WTC11 (cell line): ENCODE measurements around the gene ZBP1. TPM values are rescaled to one million over a fixed set of nuclear protein-coding genes. Genes with fewer than 3 reads are reported as not detected.

Source experiments
- ATAC-seq: fragments of 200-7000 bp; cut with Tn5 transposase; 2 replicates; pipeline ENCODE4 v1.10.0; 2021; ENCODE audit warnings: mild to moderate bottlenecking, moderate library complexity
- CTCF ChIA-PET: fragments of 300-600 bp; sonication (Branson Sonifier 250); formaldehyde crosslinking; loops from one replicate; lab custom pipeline; 2021; ENCODE audit warnings: antibody characterized with exemption; lab: Charles Lee
- POLR2A ChIA-PET: fragments of 350-600 bp; sonication (Branson Sonifier 250); formaldehyde crosslinking; loops from one replicate; lab custom pipeline; 2021; ENCODE audit warnings: antibody characterized with exemption; lab: Charles Lee
- DNase-seq: peaks from one replicate; pipeline ENCODE4 v3.0.0; 2021; ENCODE audit warnings: low spot score
- H3K27ac Mint-ChIP-seq: 2 replicates; pipeline ENCODE4 v1.8.0; 2021; ENCODE audit warnings: mixed read lengths
- H3K27me3 Mint-ChIP-seq: 2 replicates; pipeline ENCODE4 v1.8.0; 2021; ENCODE audit warnings: low read depth, mild to moderate bottlenecking, moderate library complexity, mixed read lengths
- H3K36me3 Mint-ChIP-seq: 2 replicates; pipeline ENCODE4 v1.8.0; 2021; ENCODE audit warnings: mixed read lengths
- H3K4me1 Mint-ChIP-seq: 2 replicates; pipeline ENCODE4 v1.8.0; 2022; ENCODE audit warnings: mixed read lengths
- H3K4me3 Mint-ChIP-seq: 2 replicates; pipeline ENCODE4 v1.8.0; 2021; ENCODE audit warnings: mild to moderate bottlenecking, moderate library complexity, mixed read lengths
- H3K9me3 Mint-ChIP-seq: 2 replicates; pipeline ENCODE4 v1.8.0; 2021; ENCODE audit warnings: mixed read lengths
- CDX4 ChIP-seq: fragments of 250-450 bp; sonication (Bioruptor Pico); IDR thresholded peaks from 2 replicates; pipeline ENCODE4 v1.9.0; 2021; ENCODE audit warnings: moderate library complexity, mild to moderate bottlenecking, inconsistent platforms, borderline replicate concordance
- GRHL2 ChIP-seq: fragments of 250-450 bp; sonication (Bioruptor Pico); IDR thresholded peaks from 2 replicates; pipeline ENCODE4 v1.8.0; 2022; ENCODE audit warnings: mild to moderate bottlenecking, moderate library complexity; ENCODE audit not compliant: insufficient replicate concordance, severe bottlenecking
- IRF2 ChIP-seq: sonication (generic); formaldehyde crosslinking; IDR thresholded peaks from 2 replicates; pipeline ENCODE4 v1.8.0; 2022; ENCODE audit warnings: low read depth, missing genetic modification reagents, borderline replicate concordance
- JUN ChIP-seq: sonication (generic); formaldehyde crosslinking; IDR thresholded peaks from 2 replicates; pipeline ENCODE4 v1.8.0; 2023; ENCODE audit warnings: mild to moderate bottlenecking, missing genetic modification reagents
- NR1H2 ChIP-seq: sonication (generic); formaldehyde crosslinking; IDR thresholded peaks from 2 replicates; pipeline ENCODE4 v1.9.0; 2021; ENCODE audit warnings: mild to moderate bottlenecking, moderate library complexity, missing genetic modification reagents
- NR2C2 ChIP-seq: sonication (generic); formaldehyde crosslinking; IDR thresholded peaks from 2 replicates; pipeline ENCODE4 v1.8.0; 2022; ENCODE audit warnings: mild to moderate bottlenecking, missing genetic modification reagents
- OVOL2 ChIP-seq: fragments of 250-450 bp; sonication (Bioruptor Pico); IDR thresholded peaks from 2 replicates; pipeline ENCODE4 v1.9.0; 2021; ENCODE audit warnings: mild to moderate bottlenecking, borderline replicate concordance
- RELA ChIP-seq: sonication (generic); formaldehyde crosslinking; IDR thresholded peaks from 2 replicates; pipeline ENCODE4 v1.8.1; 2022; ENCODE audit warnings: missing genetic modification reagents, mild to moderate bottlenecking, borderline replicate concordance
- SMAD4 ChIP-seq: sonication (generic); formaldehyde crosslinking; IDR thresholded peaks from 2 replicates; pipeline ENCODE4 v1.8.0; 2022; ENCODE audit warnings: mild to moderate bottlenecking, missing genetic modification reagents
- TEAD1 ChIP-seq: sonication (generic); formaldehyde crosslinking; IDR thresholded peaks from 2 replicates; pipeline ENCODE4 v1.8.0; 2022; ENCODE audit warnings: mild to moderate bottlenecking, missing genetic modification reagents
- USF1 ChIP-seq: sonication (generic); formaldehyde crosslinking; IDR thresholded peaks from 2 replicates; pipeline ENCODE4 v1.8.0; 2022; ENCODE audit warnings: mild to moderate bottlenecking, missing genetic modification reagents
- ZNF219 ChIP-seq: sonication (generic); formaldehyde crosslinking; IDR thresholded peaks from 2 replicates; pipeline ENCODE4 v1.8.0; 2023; ENCODE audit warnings: missing genetic modification reagents, mild to moderate bottlenecking, borderline replicate concordance
- ZNF263 ChIP-seq: sonication (generic); formaldehyde crosslinking; IDR thresholded peaks from 2 replicates; pipeline ENCODE4 v1.8.1; 2022; ENCODE audit warnings: low read depth, mild to moderate bottlenecking, moderate library complexity, missing genetic modification reagents
- ZNF396 ChIP-seq: fragments of 250-450 bp; sonication (Bioruptor Pico); IDR thresholded peaks from 2 replicates; pipeline ENCODE4 v1.8.0; 2021; ENCODE audit warnings: mild to moderate bottlenecking, moderate library complexity, borderline replicate concordance
- total RNA-seq: library from RNA; stranded (reverse); gene quantifications from 3 replicates; pipeline ENCODE4 v1.2.3, GENCODE V29; 2021
- TF ChIP-seq, protein P1 (sequence below): fragments of 200-600 bp; IDR thresholded peaks from 2 replicates; pipeline ENCODE4 v1.8.0; 2022; ENCODE audit warnings: antibody characterized with exemption
- TF ChIP-seq, protein P2 (sequence below): sonication (generic); formaldehyde crosslinking; IDR thresholded peaks from 2 replicates; pipeline ENCODE4 v1.8.1; 2022; ENCODE audit warnings: missing genetic modification reagents, borderline replicate concordance

The ZBP1 gene
- total RNA-seq, 1 experiment from 2014 or later: not detected

DNA sequence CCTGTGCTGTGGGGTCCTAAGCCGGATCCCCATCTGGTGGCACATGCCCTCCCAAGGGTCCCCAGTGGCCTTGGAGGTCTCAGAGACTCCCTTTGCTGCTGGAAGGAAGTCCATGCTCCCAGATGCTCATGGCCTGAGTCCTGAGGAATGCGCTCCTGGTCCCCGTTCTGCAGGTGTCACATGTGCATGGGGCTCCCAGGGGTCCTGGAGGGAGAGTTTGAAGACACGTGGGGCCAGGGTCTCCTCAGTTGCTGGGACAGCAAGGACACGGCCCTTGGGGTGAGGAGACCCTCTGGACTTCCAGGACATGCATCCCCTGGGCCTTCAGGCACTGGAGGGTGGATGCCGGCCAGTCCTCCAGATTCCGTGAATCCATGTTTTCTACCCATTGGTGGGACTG is 11.7 kb downstream of the ZBP1 start:
- Mint-ChIP-seq H3K27me3 (no peaks in the 10 kb centered on the region), H3K4me1 (peaks cover 7% of the 10 kb centered on the region; the same call in 1 of the 2 replicates), H3K36me3 (no peaks in the 10 kb centered on the region), H3K9me3 (no peaks in the 10 kb centered on the region), H3K27ac (no peak overlapping the region), H3K4me3 (no peak overlapping the region)
- ATAC-seq (no peak), DNase-seq (peak; percentile 8)
- ChIA-PET POLR2A (no interaction called here), CTCF (interaction anchor here (1.6 to 5.8 kb wide), 2 partner anchors 10 to 13 kb away, joined by 7 to 37 read pairs; partner anchors contain the start of gene ZBP1)
- no peak for TF ChIP-seq GRHL2 (CRISPR knock-in tag)
- no peak for TF ChIP-seq NR1H2 (CRISPR knock-in tag)
- no peak for TF ChIP-seq NR2C2 (CRISPR knock-in tag)
- TF ChIP-seq, protein P1, sequence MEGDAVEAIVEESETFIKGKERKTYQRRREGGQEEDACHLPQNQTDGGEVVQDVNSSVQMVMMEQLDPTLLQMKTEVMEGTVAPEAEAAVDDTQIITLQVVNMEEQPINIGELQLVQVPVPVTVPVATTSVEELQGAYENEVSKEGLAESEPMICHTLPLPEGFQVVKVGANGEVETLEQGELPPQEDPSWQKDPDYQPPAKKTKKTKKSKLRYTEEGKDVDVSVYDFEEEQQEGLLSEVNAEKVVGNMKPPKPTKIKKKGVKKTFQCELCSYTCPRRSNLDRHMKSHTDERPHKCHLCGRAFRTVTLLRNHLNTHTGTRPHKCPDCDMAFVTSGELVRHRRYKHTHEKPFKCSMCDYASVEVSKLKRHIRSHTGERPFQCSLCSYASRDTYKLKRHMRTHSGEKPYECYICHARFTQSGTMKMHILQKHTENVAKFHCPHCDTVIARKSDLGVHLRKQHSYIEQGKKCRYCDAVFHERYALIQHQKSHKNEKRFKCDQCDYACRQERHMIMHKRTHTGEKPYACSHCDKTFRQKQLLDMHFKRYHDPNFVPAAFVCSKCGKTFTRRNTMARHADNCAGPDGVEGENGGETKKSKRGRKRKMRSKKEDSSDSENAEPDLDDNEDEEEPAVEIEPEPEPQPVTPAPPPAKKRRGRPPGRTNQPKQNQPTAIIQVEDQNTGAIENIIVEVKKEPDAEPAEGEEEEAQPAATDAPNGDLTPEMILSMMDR: no peak
- no peak for TF ChIP-seq CDX4 (CRISPR knock-in tag)
- no peak for TF ChIP-seq ZNF396 (CRISPR knock-in tag)
- TF ChIP-seq OVOL2: no peak
- no peak for TF ChIP-seq SMAD4
- TF ChIP-seq JUN (CRISPR knock-in tag): no peak
- TF ChIP-seq IRF2: no peak

DNA sequence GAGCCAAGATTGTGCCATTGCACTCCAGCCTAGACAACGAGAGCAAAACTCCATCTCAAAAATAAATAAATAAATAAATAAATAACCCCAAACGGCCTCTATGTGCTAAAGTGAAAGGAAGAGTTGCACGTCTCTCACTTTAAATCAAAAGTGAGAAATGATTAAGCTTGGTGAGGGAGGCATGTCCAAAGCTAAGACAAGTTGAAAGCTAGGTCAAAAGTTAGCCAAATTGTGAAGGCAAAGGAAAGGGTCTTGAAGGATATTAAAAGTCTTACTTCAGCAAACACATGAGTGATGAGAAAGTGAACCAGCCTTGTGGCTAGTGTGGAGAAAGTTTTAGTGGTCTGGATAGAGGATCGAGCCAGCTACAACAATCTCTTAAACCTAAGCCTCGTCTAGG is 14.3 kb downstream of the ZBP1 start:
- no peak for TF ChIP-seq NR1H2 (CRISPR knock-in tag)
- no peak for TF ChIP-seq ZNF219 (CRISPR knock-in tag)
- TF ChIP-seq CDX4 (CRISPR knock-in tag): no peak
- TF ChIP-seq USF1 (CRISPR knock-in tag): no peak
- TF ChIP-seq, protein P2, sequence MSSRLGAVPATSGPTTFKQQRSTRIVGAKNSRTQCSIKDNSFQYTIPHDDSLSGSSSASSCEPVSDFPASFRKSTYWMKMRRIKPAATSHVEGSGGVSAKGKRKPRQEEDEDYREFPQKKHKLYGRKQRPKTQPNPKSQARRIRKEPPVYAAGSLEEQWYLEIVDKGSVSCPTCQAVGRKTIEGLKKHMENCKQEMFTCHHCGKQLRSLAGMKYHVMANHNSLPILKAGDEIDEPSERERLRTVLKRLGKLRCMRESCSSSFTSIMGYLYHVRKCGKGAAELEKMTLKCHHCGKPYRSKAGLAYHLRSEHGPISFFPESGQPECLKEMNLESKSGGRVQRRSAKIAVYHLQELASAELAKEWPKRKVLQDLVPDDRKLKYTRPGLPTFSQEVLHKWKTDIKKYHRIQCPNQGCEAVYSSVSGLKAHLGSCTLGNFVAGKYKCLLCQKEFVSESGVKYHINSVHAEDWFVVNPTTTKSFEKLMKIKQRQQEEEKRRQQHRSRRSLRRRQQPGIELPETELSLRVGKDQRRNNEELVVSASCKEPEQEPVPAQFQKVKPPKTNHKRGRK: no peak
- POLR2A ChIA-PET: no interaction called here
- CTCF ChIA-PET: interaction anchor here (0.6 kb wide), 1 partner anchor 583 kb away, joined by 3 read pairs; no protein-coding TSS in a partner anchor

DNA sequence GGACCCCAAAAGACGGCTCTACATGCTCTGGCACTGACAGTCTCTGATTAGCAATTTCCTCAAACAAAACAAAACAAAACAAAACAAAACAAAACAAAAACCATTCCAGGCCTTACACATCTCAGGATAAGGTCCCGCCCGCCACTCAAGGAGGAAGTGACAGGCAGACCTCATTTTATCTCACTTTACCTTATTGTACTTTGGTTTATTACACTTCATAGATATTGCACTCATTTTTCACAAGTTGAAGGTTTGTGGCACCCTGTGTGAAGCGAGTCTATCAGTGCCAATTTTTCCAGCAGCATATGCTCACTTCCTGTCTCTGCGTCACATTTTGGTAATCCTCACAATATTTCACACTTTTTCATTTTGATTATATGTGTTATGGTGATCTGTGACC is 15.2 kb downstream of the ZBP1 start:
- peaks cover 9% of the 10 kb centered on the region; the same call in 1 of the 2 replicates for H3K9me3 Mint-ChIP-seq
- CTCF ChIA-PET: no interaction called here
- POLR2A ChIA-PET: no interaction called here

More for the DNA sequence above, 14.3 kb downstream of the ZBP1 start:
- no peak for DNase-seq
- no peak overlapping the region for H3K4me3 Mint-ChIP-seq
- H3K27ac Mint-ChIP-seq: no peak overlapping the region
- H3K36me3 Mint-ChIP-seq: no peaks in the 10 kb centered on the region
- H3K27me3 Mint-ChIP-seq: peaks cover 2% of the 10 kb centered on the region; the same call in 1 of the 2 replicates
- ATAC-seq: no peak
- peaks cover 9% of the 10 kb centered on the region; the same call in 1 of the 2 replicates for H3K9me3 Mint-ChIP-seq
- peaks cover 7% of the 10 kb centered on the region; the same call in 1 of the 2 replicates for H3K4me1 Mint-ChIP-seq

More for the DNA sequence above, 15.2 kb downstream of the ZBP1 start:
- no peak for DNase-seq
- Mint-ChIP-seq H3K4me3 (no peak overlapping the region), H3K27ac (no peak overlapping the region), H3K27me3 (peaks cover 2% of the 10 kb centered on the region; the same call in 1 of the 2 replicates), H3K4me1 (peaks cover 7% of the 10 kb centered on the region; the same call in 1 of the 2 replicates), H3K36me3 (no peaks in the 10 kb centered on the region)
- ATAC-seq: no peak
- TF ChIP-seq RELA (CRISPR knock-in tag) (no peak), TEAD1 (CRISPR knock-in tag) (no peak), ZNF263 (no peak)
